Endothelial cell (in vitro differentiated cells): ENCODE results near the gene MACROD2. TPM values are rescaled to one million over a fixed set of nuclear protein-coding genes. Genes with fewer than 3 reads are reported as not detected.

ENCODE experiments used
- DNase-seq: peaks from one replicate; pipeline ENCODE4 v3.0.0; 2021; ENCODE audit warnings: low spot score
- H3K27ac Mint-ChIP-seq: one replicate; pipeline ENCODE4 v1.8.0; 2021; ENCODE audit warnings: mixed read lengths, inconsistent platforms; ENCODE audit not compliant: unreplicated experiment
- H3K27me3 Mint-ChIP-seq: one replicate; pipeline ENCODE4 v1.8.0; 2021; ENCODE audit warnings: mild to moderate bottlenecking, moderate library complexity, mixed read lengths, inconsistent platforms; ENCODE audit not compliant: unreplicated experiment
- H3K36me3 Mint-ChIP-seq: one replicate; pipeline ENCODE4 v1.8.0; 2021; ENCODE audit warnings: mild to moderate bottlenecking, low read depth, mixed read lengths, inconsistent platforms; ENCODE audit not compliant: unreplicated experiment
- H3K4me1 Mint-ChIP-seq: one replicate; pipeline ENCODE4 v1.8.0; 2021; ENCODE audit warnings: mild to moderate bottlenecking, mixed read lengths, inconsistent platforms; ENCODE audit not compliant: unreplicated experiment
- H3K4me3 Mint-ChIP-seq: one replicate; pipeline ENCODE4 v1.8.0; 2021; ENCODE audit warnings: mild to moderate bottlenecking, mixed read lengths, inconsistent platforms; ENCODE audit not compliant: unreplicated experiment
- H3K9me3 Mint-ChIP-seq: one replicate; pipeline ENCODE4 v1.8.0; 2021; ENCODE audit warnings: mixed read lengths, inconsistent platforms; ENCODE audit not compliant: unreplicated experiment
- total RNA-seq: library from RNA; stranded (reverse); fragmentation: NEBNext Ultra II Directional; extraction: Animal tissue kit (Norgen Biotek cat#: 25700); gene quantifications from one replicate; pipeline ENCODE4 v1.2.1, GENCODE V29; 2021; ENCODE audit not compliant: unreplicated experiment
- TF ChIP-seq, protein P1 (sequence below): fragments of 200-600 bp; sonication (generic); IDR thresholded peaks from one replicate; pipeline ENCODE4 v1.5.0; 2021; ENCODE audit warnings: antibody characterized with exemption; ENCODE audit not compliant: unreplicated experiment

Gene MACROD2
- total RNA-seq, 1 donor from 2014 or later = 6.4 TPM

DNA sequence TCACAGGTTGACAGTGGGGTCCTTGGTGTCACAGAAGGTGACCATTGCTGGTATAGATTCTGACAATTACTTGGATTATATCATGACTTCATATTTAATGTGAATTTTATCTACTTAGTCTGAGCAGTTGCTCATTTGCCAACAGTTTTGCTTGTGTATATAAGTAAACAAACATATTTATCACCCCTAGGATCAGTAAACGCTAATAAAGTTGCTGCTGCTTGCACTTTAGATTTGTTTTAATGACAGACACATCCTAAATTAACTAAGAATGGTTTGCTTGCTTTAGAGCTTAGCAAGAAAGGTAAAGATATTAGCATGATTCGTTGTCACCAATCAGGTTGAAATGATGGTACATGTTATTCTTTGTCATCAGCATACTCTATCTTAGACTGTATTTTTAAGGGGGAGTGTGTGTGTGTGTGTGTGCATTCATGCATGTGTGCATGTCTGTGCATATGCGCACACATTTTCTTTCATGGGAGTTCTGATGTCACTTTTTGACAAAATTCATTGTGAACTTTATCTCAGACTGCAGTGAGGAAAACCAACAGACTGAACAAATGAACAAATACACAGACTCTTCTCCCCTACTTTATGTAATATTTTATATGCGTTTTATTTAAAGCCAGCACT lies 1124.7 kb downstream of the MACROD2 start:
- Mint-ChIP-seq H3K9me3 (no peaks in the 10 kb centered on the region), H3K27ac (no peak overlapping the region), H3K4me1 (no peaks in the 10 kb centered on the region), H3K27me3 (no peaks in the 10 kb centered on the region), H3K36me3 (no peaks in the 10 kb centered on the region), H3K4me3 (no peak overlapping the region)
- TF ChIP-seq, protein P1, sequence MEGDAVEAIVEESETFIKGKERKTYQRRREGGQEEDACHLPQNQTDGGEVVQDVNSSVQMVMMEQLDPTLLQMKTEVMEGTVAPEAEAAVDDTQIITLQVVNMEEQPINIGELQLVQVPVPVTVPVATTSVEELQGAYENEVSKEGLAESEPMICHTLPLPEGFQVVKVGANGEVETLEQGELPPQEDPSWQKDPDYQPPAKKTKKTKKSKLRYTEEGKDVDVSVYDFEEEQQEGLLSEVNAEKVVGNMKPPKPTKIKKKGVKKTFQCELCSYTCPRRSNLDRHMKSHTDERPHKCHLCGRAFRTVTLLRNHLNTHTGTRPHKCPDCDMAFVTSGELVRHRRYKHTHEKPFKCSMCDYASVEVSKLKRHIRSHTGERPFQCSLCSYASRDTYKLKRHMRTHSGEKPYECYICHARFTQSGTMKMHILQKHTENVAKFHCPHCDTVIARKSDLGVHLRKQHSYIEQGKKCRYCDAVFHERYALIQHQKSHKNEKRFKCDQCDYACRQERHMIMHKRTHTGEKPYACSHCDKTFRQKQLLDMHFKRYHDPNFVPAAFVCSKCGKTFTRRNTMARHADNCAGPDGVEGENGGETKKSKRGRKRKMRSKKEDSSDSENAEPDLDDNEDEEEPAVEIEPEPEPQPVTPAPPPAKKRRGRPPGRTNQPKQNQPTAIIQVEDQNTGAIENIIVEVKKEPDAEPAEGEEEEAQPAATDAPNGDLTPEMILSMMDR = no peak
- DNase-seq = no peak

DNA sequence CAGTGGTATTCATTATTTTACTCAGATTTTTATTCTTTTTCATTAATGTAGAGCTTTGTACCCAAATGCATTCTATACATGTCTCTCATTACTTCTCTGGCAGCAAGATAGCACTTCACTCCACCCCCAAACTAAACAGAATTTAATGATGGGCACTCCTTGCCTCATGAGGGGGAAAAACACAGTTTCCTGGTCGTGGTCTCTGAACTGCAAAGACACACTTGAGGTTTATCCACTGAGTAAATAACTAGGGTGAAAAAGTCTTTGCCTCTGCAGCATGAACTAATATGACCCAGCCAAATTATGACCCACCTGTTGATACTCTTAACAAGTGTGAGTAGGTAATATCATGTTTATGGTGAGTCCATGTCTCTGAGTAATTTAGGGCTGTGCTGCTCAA lies 1127.3 kb downstream of the MACROD2 start:
- no peaks in the 10 kb centered on the region for H3K27me3 Mint-ChIP-seq
- no peak overlapping the region for H3K27ac Mint-ChIP-seq
- DNase-seq = no peak
- no peak overlapping the region for H3K4me3 Mint-ChIP-seq
- TF ChIP-seq, protein P1 = no peak
- no peaks in the 10 kb centered on the region for H3K4me1 Mint-ChIP-seq
- no peaks in the 10 kb centered on the region for H3K36me3 Mint-ChIP-seq
- H3K9me3 Mint-ChIP-seq = no peaks in the 10 kb centered on the region

DNA sequence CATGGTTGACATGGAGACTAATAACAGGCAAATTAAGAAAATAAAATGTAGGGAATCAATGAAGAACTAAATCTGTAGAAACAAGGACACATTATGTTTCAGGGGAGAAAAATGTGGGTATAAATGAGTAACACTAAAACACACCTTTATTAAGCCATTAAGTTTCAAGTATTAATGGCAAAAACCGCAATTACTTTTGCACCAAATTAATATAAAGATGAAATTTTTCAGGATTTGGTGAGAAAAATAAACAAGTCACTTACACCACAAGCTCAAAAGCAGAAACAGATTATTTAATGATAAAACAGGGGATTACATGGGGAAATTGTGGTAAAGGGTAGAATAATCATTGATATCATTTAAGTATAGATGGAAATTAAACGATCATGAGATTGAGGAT lies 1135.9 kb downstream of the MACROD2 start:
- Mint-ChIP-seq H3K36me3 (no peaks in the 10 kb centered on the region), H3K27me3 (no peaks in the 10 kb centered on the region), H3K4me1 (no peaks in the 10 kb centered on the region), H3K27ac (no peak overlapping the region), H3K9me3 (no peaks in the 10 kb centered on the region), H3K4me3 (no peak overlapping the region)
- DNase-seq = no peak
- TF ChIP-seq, protein P1 = no peak

DNA sequence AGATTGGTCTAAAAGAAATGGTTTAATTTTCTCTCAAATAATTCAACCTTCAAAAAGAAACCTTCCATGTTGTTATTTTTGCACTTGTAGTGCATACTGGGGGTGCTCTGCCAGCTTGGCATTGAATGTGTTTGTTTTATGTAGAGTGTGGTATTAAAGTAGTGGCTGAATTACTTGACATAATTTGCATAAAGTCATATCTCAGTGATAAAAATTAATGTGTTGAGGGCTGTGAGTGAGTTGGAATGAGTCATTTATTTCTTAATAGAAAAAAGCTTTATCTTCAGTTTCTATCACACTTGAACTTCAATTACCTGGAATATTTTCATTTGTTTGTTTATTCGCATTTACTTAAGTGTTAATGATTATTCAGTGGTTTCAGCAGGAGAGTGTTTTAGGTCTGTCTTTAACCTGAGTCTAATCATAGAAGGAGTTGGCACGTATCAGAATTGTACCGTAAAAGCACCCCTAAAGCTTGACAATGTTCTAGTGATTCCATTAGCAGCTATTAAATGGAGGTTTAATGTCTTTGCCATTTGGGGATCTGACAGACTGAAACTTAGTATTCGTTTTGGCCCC lies 1143.3 kb downstream of the MACROD2 start:
- Mint-ChIP-seq H3K27ac (no peak overlapping the region), H3K36me3 (no peaks in the 10 kb centered on the region), H3K4me1 (no peaks in the 10 kb centered on the region), H3K4me3 (no peak overlapping the region), H3K27me3 (no peaks in the 10 kb centered on the region), H3K9me3 (no peaks in the 10 kb centered on the region)
- TF ChIP-seq, protein P1 = no peak
- DNase-seq = no peak

DNA sequence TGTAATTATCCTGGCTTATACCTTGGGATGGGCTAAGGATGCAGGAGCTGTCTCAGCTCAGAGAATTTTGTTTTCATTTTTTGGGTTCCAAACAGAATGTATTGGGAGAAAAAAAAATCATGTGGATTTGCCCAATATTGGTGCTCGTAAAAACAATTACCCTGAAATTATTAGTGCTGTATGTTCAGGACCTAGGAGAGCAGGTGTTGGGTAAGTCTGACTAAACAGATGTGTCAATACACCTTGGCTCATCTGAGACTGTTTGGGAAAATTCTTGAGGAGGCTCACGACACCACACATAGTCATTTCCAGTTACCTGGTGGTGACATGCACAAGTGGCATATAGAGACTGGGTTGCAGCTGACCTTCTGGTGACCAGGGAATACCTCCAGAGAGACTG lies 1144.2 kb downstream of the MACROD2 start:
- Mint-ChIP-seq H3K27ac (no peak overlapping the region), H3K9me3 (no peaks in the 10 kb centered on the region), H3K4me1 (no peaks in the 10 kb centered on the region), H3K27me3 (no peaks in the 10 kb centered on the region), H3K4me3 (no peak overlapping the region), H3K36me3 (no peaks in the 10 kb centered on the region)
- TF ChIP-seq, protein P1 = no peak
- no peak for DNase-seq
